NCI-H524 (cell line): ENCODE results near the gene THBS4.

Experiments
- DNase-seq, 2 experiments: peaks; one replicate each; lab custom pipeline; 2025; lab: John Stamatoyannopoulos, UW

THBS4 gene

DNA sequence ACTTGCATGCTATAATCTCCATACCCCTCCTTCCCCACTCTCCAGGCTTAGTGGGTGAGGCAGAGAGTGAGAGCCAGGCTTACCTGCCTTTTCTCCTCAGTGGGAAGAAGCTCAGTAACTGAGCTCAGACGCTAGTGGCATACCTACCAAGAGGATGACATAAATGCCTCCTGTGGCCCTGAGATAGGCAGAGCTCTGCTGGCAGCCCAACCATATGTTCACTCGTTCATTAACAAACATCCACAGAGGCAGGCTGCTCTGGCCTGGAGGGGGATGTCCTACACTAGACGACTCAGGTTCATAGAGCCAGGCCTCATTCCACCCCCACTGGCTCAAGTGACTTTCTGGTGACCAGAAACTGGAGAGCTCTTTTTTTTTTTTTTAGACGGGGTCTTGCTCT, 81.3 kb downstream of the THBS4 start:
- DNase-seq = peak; percentile 42 to 51

DNA sequence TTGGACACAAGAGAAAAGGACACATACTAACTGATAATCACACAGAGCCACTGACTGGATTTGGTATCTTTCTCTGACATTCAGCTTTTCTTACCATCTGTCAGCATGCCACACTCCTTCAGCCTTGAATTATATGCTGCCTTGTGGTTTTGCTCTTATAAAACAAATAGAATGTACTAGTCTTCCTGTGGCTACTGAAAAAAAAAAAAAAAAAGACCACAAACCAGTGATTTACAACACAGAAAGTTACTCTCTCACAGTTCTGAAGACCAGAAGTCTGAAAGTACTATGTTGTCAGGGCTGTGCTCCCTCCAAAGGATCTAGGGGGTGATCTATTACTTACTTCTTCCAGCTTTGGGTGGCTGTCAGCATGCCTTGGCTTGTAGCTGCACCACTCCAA, 82.3 kb downstream of the THBS4 start:
- DNase-seq = no peak

DNA sequence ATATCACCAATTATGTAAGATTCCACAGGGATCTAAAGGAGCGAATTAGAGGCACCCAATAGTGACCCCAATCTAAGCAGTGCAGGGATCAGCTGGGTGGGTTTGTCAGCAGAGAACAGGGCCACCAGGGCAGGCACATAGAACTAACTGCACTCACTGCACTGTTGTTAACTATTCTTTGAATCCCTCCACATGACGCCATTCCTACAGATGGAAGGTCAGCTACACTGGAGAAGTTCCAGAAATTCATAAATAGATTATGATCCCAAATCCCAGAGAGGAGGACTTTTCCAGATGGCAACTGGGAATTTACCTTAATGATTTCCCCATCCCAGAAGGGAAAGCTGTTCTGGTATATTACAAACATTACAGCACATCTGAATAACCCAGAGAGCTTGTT, 84.2 kb downstream of the THBS4 start:
- DNase-seq = peak in 1 of 2 experiments; percentile 68

DNA sequence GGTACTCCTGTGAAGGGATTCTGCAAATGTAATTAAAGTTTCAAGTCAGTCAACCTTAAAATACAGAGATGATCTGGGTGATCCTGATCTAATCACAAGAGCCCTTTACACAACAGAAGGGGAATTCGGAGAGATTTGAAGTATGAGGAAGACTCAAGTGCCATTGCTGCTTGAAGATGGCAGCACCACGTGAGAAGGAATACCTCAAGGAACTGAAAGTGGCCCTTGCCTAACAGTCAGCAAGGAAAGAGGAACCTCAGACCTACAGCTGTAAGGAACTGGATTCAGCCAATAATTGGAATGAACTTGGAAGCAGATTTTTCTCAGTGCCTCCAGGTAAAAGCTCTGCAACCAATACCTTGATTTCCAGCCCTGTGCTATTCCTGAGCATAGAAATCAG, 87.4 kb downstream of the THBS4 start:
- peak in 1 of 2 experiments; percentile 35 for DNase-seq

DNA sequence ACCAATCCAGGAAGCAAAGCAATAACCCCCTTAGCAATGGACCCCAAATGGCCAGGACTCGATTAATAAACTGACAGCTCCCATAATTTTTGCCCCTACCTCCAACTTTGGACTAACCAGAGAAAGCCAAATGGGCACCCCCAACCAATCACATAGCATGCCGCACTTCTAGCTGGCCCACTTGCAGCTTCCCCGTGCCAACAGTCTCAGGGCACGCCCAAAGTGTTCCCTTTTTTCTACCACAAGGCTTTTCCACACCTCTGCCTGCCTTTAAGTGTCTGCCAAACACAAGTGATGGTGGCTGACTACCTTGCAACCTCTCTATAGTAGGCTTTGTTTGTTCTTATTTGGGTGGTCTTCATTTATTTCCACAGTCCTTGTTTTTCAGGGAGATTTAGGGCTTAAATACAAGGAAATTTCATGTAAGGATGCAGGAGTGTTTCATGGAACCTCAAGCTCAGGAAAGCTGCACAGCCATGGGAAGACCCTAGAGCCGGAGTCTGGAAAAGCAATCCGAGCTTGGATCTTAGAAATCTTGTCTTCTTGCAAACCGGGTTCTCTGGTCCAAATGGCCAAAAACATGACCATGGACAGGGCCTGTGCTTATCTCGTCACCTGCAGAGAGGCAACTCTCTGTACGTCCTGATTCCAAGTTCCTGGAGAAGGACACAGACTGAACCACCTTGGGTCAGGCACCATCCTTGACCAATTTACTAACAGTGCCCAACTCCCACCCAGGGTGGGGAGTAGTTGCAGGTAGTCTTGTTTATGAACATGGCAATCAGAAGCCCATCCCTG, 89.2 kb downstream of the THBS4 start:
- DNase-seq = no peak

DNA sequence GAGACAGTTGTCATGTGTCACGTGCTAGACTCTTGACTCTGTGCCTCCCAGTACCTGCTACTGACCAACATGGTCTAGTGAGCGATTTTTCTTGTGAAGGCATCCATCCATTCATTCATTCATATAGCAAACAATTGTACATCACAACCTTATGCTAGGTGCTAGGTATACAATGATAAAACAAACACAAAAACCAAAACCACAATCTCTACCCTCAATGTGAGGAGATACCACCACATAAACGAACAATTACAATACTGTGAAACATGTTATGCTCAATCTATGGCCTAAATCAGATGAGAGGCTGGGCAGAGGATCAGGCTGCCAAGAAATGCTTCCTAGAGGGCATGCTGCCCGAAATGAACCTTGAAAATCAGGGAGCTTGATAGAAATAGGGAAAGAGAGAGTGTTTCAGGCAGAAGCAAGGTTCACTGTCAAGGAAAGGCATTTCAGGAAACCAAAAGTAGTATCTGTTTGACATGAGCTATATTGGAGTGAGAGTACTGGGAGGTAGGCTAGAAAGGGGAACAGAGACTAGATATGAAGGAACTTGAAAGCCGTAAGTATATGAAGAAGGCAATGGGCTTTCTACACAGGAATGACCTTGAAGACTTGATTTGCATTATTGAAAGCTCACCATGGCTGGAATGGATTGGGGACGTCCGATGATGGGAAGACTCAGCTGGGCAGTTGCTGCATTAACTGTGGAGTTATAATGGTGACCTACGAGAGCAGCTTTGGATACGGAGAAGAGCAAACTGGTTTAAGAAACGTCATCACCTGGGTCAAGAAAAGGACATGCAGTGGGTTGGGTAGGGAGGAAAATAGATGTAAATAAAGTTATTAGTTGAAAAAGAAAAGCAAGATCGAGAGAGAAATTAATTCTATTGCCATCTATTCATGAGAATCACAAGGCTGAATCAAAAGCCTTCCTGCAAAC, 90.1 kb downstream of the THBS4 start:
- no peak for DNase-seq

DNA sequence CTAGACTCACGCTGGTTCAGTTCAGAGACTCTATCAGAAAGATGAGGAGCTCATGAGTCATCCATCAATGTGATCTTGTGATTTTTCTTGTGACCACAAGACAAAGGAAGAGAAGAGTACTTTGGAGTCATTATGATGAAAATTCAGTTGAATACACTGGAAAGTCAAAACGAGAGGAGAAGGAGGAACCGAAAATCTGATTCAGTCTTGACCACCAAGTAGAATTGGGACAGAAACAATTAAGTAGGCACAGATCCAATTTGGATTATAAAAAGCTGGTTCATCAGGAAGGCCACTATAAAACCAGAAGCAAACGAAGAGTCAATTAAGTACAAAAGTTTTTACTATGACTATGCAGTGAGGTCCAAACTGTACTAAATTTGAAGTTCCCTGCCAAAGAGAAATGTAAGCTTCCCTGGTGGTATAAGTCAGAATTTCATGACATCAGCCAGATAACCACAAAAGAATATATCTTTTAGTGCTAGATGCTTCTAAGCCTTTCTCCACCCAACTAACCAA, 90.9 kb downstream of the THBS4 start:
- no peak for DNase-seq

DNA sequence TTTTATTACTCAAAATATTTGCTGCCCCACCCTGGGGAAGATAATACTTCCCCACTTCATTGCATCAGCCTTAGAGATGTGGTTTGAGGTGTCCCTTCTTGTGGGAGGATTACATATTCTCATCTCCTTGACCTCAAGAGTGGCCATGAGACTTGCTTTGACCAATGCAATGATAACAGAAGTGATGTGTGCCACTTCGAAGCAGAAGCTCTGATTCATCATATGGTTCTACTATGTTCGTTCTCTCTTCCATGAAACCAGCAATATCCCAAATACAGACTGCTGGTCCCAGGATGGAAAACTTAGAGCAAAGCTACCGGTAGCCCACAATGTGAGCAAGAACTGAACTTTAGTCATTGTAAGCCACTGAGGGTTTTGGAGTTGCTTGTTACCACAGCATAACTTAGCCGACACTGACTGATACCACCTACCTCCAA, 92.0 kb downstream of the THBS4 start:
- no peak for DNase-seq

DNA sequence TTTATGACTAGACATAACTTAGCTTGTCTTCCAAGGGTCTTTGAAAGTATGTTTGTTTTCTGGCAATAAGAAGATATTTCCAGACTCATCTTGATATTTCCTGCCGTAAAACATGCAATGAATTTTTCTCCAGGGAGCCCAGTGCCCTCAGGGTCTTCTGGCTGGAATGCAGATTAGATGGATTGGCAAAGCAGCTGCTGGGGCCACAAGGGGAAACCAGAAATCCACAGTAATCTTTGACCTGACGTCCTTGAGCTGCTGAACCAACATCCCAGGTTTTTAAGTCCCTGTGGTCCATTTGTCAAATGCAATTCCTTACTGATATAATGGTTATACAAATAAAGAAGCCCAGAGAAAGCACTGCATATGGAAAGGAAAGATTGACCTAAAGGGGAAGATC, 93.0 kb downstream of the THBS4 start:
- no peak for DNase-seq

DNA sequence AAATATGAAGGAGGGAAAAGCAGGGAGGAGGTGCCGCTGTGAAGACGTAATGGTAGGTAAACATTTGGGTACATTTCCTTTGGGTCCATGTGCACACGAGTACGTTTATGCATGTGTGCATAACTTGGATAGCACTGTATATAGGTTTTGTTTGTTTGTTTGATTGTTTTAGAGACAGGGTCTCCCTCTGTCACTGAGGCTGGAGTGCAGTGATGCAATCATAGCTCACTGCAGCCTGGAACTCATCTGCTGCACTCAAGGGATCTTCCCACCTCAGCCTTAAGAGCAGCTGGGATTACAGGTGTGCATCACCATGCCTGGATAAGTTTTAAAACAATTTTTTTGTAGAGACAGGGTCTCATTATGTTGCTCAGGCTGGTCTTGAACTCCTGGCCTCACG, 94.0 kb downstream of the THBS4 start:
- no peak for DNase-seq
